Measurements from ENCODE around the gene CLCN7. TPM values are rescaled to one million over a fixed set of nuclear protein-coding genes. Genes with fewer than 3 reads are reported as not detected.

Gene CLCN7
- total and polyA plus RNA-seq, 2 of the 8 experiments (the other 6 are each of a cell fraction or from before 2014, with no cell fraction given), result 38.6 to 81.5 TPM

- no peak for TF ChIP-seq CHD7 (IDR thresholded peaks at IDR 0.05; ENCODE audit: insufficient replicate concordance, low read length)
- TF ChIP-seq SAP30 (IDR thresholded peaks at IDR 0.05; ENCODE audit: insufficient read depth, insufficient replicate concordance, low read length), result no peak
These were observed 62.0 kb downstream of the CLCN7 start (continued) for GRCh38 chr16:1412847-1413246.
